H9 (cell line): Measurements from ENCODE around the gene ATG4B. TPM values are rescaled to one million over a fixed set of nuclear protein-coding genes. Genes with fewer than 3 reads are reported as not detected.

Source experiments
- DNase-seq: peaks from one replicate; pipeline ENCODE4 v3.0.0-alpha.2; 2017
- H2AFZ ChIP-seq: one replicate; pipeline ENCODE4 v1.6.1; 2013; ENCODE audit warnings: mild to moderate bottlenecking, low read length, control low read depth, moderate library complexity
- H2AK5ac ChIP-seq: 2 replicates; pipeline ENCODE4 v1.6.1; 2013; ENCODE audit warnings: low read length, control low read depth, mixed read lengths; ENCODE audit not compliant: insufficient read length
- H2BK120ac ChIP-seq: one replicate; pipeline ENCODE4 v1.6.1; 2013; ENCODE audit warnings: low read depth, mild to moderate bottlenecking, low read length, control low read depth, inconsistent platforms; ENCODE audit not compliant: poor library complexity, severe bottlenecking
- H2BK12ac ChIP-seq: 2 replicates; pipeline ENCODE4 v1.6.1; 2013; ENCODE audit warnings: low read length, control low read depth, mixed read lengths, low read depth; ENCODE audit not compliant: insufficient read length
- H2BK15ac ChIP-seq: 2 replicates; pipeline ENCODE4 v1.6.1; 2013; ENCODE audit warnings: low read depth, low read length, control low read depth
- H2BK20ac ChIP-seq: one replicate; pipeline ENCODE4 v1.6.1; 2013; ENCODE audit warnings: low read depth, mild to moderate bottlenecking, low read length, control low read depth, inconsistent platforms; ENCODE audit not compliant: poor library complexity, severe bottlenecking
- H2BK5ac ChIP-seq: 2 replicates; pipeline ENCODE4 v1.6.1; 2013; ENCODE audit warnings: low read length, control low read depth, mixed read lengths; ENCODE audit not compliant: insufficient read length
- H3K14ac ChIP-seq: 2 replicates; pipeline ENCODE4 v1.6.1; 2013; ENCODE audit warnings: low read length, control low read depth; ENCODE audit not compliant: insufficient read depth
- H3K18ac ChIP-seq: 2 replicates; pipeline ENCODE4 v1.6.1; 2013; ENCODE audit warnings: low read depth, mild to moderate bottlenecking, mixed read lengths, low read length, control low read depth; ENCODE audit not compliant: insufficient read length
- H3K23ac ChIP-seq: 2 replicates; pipeline ENCODE4 v1.6.1; 2013; ENCODE audit warnings: low read length, control low read depth, mixed read lengths, low read depth; ENCODE audit not compliant: insufficient read length
- H3K23me2 ChIP-seq: 2 replicates; pipeline ENCODE4 v1.6.1; 2013; ENCODE audit warnings: low read depth, mild to moderate bottlenecking, mixed read lengths, low read length, control low read depth; ENCODE audit not compliant: insufficient read length, poor library complexity, severe bottlenecking
- H3K27ac ChIP-seq: 2 replicates; pipeline ENCODE4 v1.5.1; 2013; ENCODE audit warnings: low read length, control low read depth, mixed read lengths, low read depth; ENCODE audit not compliant: insufficient read length
- H3K27me3 ChIP-seq: 2 replicates; pipeline ENCODE4 v1.6.1; 2013; ENCODE audit warnings: low read length, control low read depth, inconsistent platforms; ENCODE audit not compliant: insufficient read depth
- H3K4ac ChIP-seq: 2 replicates; pipeline ENCODE4 v1.6.1; 2013; ENCODE audit warnings: low read depth, mild to moderate bottlenecking, control low read depth, inconsistent platforms, low read length, moderate library complexity
- H3K4me1 ChIP-seq: 2 replicates; pipeline ENCODE4 v1.6.1; 2013; ENCODE audit warnings: low read length, control low read depth, inconsistent platforms; ENCODE audit not compliant: insufficient read depth
- H3K4me2 ChIP-seq: 2 replicates; pipeline ENCODE4 v1.6.1; 2013; ENCODE audit warnings: low read length, control low read depth, mixed read lengths; ENCODE audit not compliant: insufficient read length, insufficient read depth
- H3K56ac ChIP-seq: 2 replicates; pipeline ENCODE4 v1.6.1; 2013; ENCODE audit warnings: low read depth, mild to moderate bottlenecking, mixed read lengths, low read length, control low read depth; ENCODE audit not compliant: insufficient read length
- H3K79me1 ChIP-seq: 2 replicates; pipeline ENCODE4 v1.6.1; 2013; ENCODE audit warnings: low read depth, mild to moderate bottlenecking, moderate library complexity, low read length, control low read depth, inconsistent platforms; ENCODE audit not compliant: insufficient read depth, poor library complexity, severe bottlenecking
- H3K79me2 ChIP-seq: 2 replicates; pipeline ENCODE4 v1.6.1; 2013; ENCODE audit warnings: low read length, control low read depth, inconsistent platforms; ENCODE audit not compliant: insufficient read depth
- H3K9ac ChIP-seq: 2 replicates; pipeline ENCODE4 v1.6.1; 2013; ENCODE audit warnings: low read length, control low read depth, mixed read lengths; ENCODE audit not compliant: insufficient read length; ENCODE audit errors: extremely low read depth
- H3K9me3 ChIP-seq: one replicate; pipeline ENCODE4 v1.6.1; 2013; ENCODE audit warnings: low read depth, low read length, inconsistent platforms; ENCODE audit not compliant: control insufficient read depth
- H3T11ph ChIP-seq: one replicate; pipeline ENCODE4 v1.6.1; 2013; ENCODE audit warnings: mild to moderate bottlenecking, low read length, control low read depth, inconsistent platforms
- H4K20me1 ChIP-seq: one replicate; pipeline ENCODE4 v1.6.1; 2013; ENCODE audit not compliant: control insufficient read depth, insufficient read length, insufficient read depth
- H4K5ac ChIP-seq: 2 replicates; pipeline ENCODE4 v1.6.1; 2013; ENCODE audit warnings: low read depth, mild to moderate bottlenecking, mixed read lengths, low read length, control low read depth; ENCODE audit not compliant: insufficient read length
- H4K8ac ChIP-seq: replicated peaks from 2 replicates; pipeline ENCODE4 v1.6.1; 2013; ENCODE audit warnings: low read length, control low read depth, mixed read lengths, low read depth; ENCODE audit not compliant: insufficient read length
- H4K91ac ChIP-seq: 2 replicates; pipeline ENCODE4 v1.6.1; 2013; ENCODE audit warnings: low read depth, mild to moderate bottlenecking, moderate library complexity, mixed read lengths, low read length, control low read depth; ENCODE audit not compliant: insufficient read length
- H3K27ac Mint-ChIP-seq, 3 experiments: 2 replicates in 2 of 3; 3 replicates in 1 of 3; pipeline ENCODE4 v1.8.0; 2020 to 2021; ENCODE audit warnings: mixed read lengths in 3 of 3, mild to moderate bottlenecking in 1 of 3, moderate library complexity in 1 of 3
- H3K27me3 Mint-ChIP-seq: 2 replicates; pipeline ENCODE4 v1.8.0; 2021; ENCODE audit warnings: low read depth, mild to moderate bottlenecking, moderate library complexity, mixed read lengths
- H3K36me3 Mint-ChIP-seq, 3 experiments: 2 replicates in 2 of 3; 3 replicates in 1 of 3; pipeline ENCODE4 v1.8.0; 2020 to 2021; ENCODE audit warnings: low read depth in 3 of 3, mixed read lengths in 3 of 3; ENCODE audit not compliant: insufficient read depth in 1 of 3
- H3K4me1 Mint-ChIP-seq, 2 experiments: 2 replicates each; pipeline ENCODE4 v1.8.0; 2020; ENCODE audit warnings: mixed read lengths in 2 of 2
- H3K4me3 Mint-ChIP-seq, 2 experiments: 2 replicates in 1 of 2; 3 replicates in 1 of 2; pipeline ENCODE4 v1.8.0; 2020 to 2021; ENCODE audit warnings: mild to moderate bottlenecking in 2 of 2, mixed read lengths in 2 of 2, moderate library complexity in 1 of 2
- H3K9me3 Mint-ChIP-seq, 2 experiments: 2 replicates in 1 of 2; 3 replicates in 1 of 2; pipeline ENCODE4 v1.8.0; 2020; ENCODE audit warnings: mild to moderate bottlenecking in 2 of 2, mixed read lengths in 2 of 2, moderate library complexity in 1 of 2
- WGBS: extraction: QIAGEN DNeasy Blood & Tissue Kit; methylation state at CpG from one replicate; pipeline ENCODE4 v1.1.7; 2013; ENCODE audit warnings: missing lambda C conversion rate, low lambda C conversion rate, mixed read lengths; ENCODE audit not compliant: insufficient read length; ENCODE audit errors: extremely low coverage; 5-methylcytosine and 5-hydroxymethylcytosine counted together
- total RNA-seq: library from RNA; stranded (reverse); gene quantifications from 2 replicates; pipeline ENCODE4 v1.2.1, GENCODE V29; 2021
- TF ChIP-seq, protein P1 (sequence below): fragments of 200-600 bp; sonication (generic); conservative IDR thresholded peaks from 3 replicates; pipeline ENCODE4 v1.8.0; 2021; ENCODE audit warnings: antibody characterized with exemption, mild to moderate bottlenecking

The ATG4B gene
- total RNA-seq, 1 experiment from 2014 or later, result 105 TPM

- H3K18ac ChIP-seq, result no peak overlapping the region
- no peaks in the 10 kb centered on the region for H4K20me1 ChIP-seq
- H2BK5ac ChIP-seq, result no peak overlapping the region
- H3K36me3 Mint-ChIP-seq, result peaks cover 45 to 74% (median 67%) of the 10 kb centered on the region in 3 experiments
- peaks cover 5 to 8% of the 10 kb centered on the region in 2 experiments for H3K4me1 Mint-ChIP-seq
- H3K79me2 ChIP-seq, result no peaks in the 10 kb centered on the region; the same call in 1 of the 2 replicates
- no peak overlapping the region for H2AFZ ChIP-seq
- no peak overlapping the region for H2BK12ac ChIP-seq
- no peak overlapping the region for H3K9ac ChIP-seq
- H3K4me1 ChIP-seq, result no peaks in the 10 kb centered on the region
- TF ChIP-seq, protein P1, sequence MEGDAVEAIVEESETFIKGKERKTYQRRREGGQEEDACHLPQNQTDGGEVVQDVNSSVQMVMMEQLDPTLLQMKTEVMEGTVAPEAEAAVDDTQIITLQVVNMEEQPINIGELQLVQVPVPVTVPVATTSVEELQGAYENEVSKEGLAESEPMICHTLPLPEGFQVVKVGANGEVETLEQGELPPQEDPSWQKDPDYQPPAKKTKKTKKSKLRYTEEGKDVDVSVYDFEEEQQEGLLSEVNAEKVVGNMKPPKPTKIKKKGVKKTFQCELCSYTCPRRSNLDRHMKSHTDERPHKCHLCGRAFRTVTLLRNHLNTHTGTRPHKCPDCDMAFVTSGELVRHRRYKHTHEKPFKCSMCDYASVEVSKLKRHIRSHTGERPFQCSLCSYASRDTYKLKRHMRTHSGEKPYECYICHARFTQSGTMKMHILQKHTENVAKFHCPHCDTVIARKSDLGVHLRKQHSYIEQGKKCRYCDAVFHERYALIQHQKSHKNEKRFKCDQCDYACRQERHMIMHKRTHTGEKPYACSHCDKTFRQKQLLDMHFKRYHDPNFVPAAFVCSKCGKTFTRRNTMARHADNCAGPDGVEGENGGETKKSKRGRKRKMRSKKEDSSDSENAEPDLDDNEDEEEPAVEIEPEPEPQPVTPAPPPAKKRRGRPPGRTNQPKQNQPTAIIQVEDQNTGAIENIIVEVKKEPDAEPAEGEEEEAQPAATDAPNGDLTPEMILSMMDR, result no peak
- no peak overlapping the region for H2AK5ac ChIP-seq
- no peak overlapping the region for H3K56ac ChIP-seq
- peaks cover 6% of the 10 kb centered on the region for H3K23me2 ChIP-seq
- no peak overlapping the region for H3K4ac ChIP-seq
- H3K4me2 ChIP-seq, result no peak overlapping the region
- H2BK15ac ChIP-seq, result no peak overlapping the region
- H4K8ac ChIP-seq, result no peak overlapping the region
- H3K27me3 ChIP-seq, result no peaks in the 10 kb centered on the region
- no peak overlapping the region for H3K23ac ChIP-seq
- H3K9me3 Mint-ChIP-seq, result peaks cover 0 to 12% of the 10 kb centered on the region in 2 experiments; a peak in 3 of 5 replicates
- no peak overlapping the region for H2BK20ac ChIP-seq
- no peak overlapping the region for H2BK120ac ChIP-seq
- H3K27ac ChIP-seq, result no peak overlapping the region
- H3K79me1 ChIP-seq, result peaks cover 2% of the 10 kb centered on the region
- no peak overlapping the region for H3T11ph ChIP-seq
- no peaks in the 10 kb centered on the region for H3K9me3 ChIP-seq
- H3K27ac Mint-ChIP-seq, result no peak overlapping the region
- no peak overlapping the region for H3K4me3 Mint-ChIP-seq
- no CpG with 5 or more reads among the region's 6 CpGs for WGBS
- no peak overlapping the region for H3K14ac ChIP-seq
- H4K5ac ChIP-seq, result no peak overlapping the region
- DNase-seq, result no peak
- H3K27me3 Mint-ChIP-seq, result peaks cover 3% of the 10 kb centered on the region
- H4K91ac ChIP-seq, result no peak overlapping the region
Measured at GRCh38 chr2:241706537-241706936, 69.0 kb downstream of the ATG4B start.
